Tibial nerve (tissue), 4 donors: Measurements from ENCODE around the gene MEA1. TPM values are rescaled to one million over a fixed set of nuclear protein-coding genes. Genes with fewer than 3 reads are reported as not detected.
"Not testable (repeated sequence)": the region's sequence is repeated elsewhere in the genome, so short reads cannot be mapped to it uniquely, and the experiment has no call there.

Experiments used
- DNase-seq, 2 donors: peaks; one replicate each; pipeline ENCODE4 v3.0.0-alpha.2; 2019; ENCODE audit warnings: low spot score in 2 of 2
- H3K27ac ChIP-seq, 4 donors: fragments of 200-600 bp; sonication (generic) in 3 of 4; one replicate each; pipeline ENCODE4 v1.5.1; 2017 to 2019; ENCODE audit warnings: mild to moderate bottlenecking in 1 of 4
- H3K27me3 ChIP-seq, 2 donors: fragments of 200-600 bp; sonication (generic) in 1 of 2; one replicate each; pipeline versions ENCODE4 v1.5.1 to v1.6.0; 2017 to 2019
- H3K36me3 ChIP-seq, 3 donors: fragments of 200-600 bp; sonication (generic); one replicate each; pipeline ENCODE4 v1.5.1; 2018 to 2019
- H3K4me1 ChIP-seq, 4 donors: fragments of 200-600 bp; sonication (generic) in 3 of 4; one replicate each; pipeline ENCODE4 v1.5.1; 2017 to 2019
- H3K4me3 ChIP-seq, 4 donors: fragments of 200-600 bp; sonication (generic) in 3 of 4; one replicate each; pipeline ENCODE4 v1.5.1; 2017 to 2019; ENCODE audit warnings: mild to moderate bottlenecking in 1 of 4, moderate library complexity in 1 of 4
- H3K9me3 ChIP-seq, 4 donors: fragments of 200-600 bp; sonication (generic) in 3 of 4; one replicate each; pipeline ENCODE4 v1.5.1; 2017 to 2019
- EP300 ChIP-seq, 2 donors: sonication (generic); formaldehyde crosslinking; IDR thresholded peaks; one replicate each; pipeline ENCODE4 v1.6.1; 2017; ENCODE audit warnings: antibody characterized with exemption in 2 of 2, mild to moderate bottlenecking in 1 of 2
- POLR2A ChIP-seq, 2 donors: fragments of 450-650 bp; IDR thresholded peaks; one replicate each; pipeline ENCODE4 v1.6.1; 2017; ENCODE audit warnings: antibody characterized with exemption in 2 of 2, mild to moderate bottlenecking in 2 of 2, moderate library complexity in 2 of 2
- WGBS, 2 donors: methylation state at CpG; one replicate each; pipeline ENCODE4 v1.1.5; 2018; 5-methylcytosine and 5-hydroxymethylcytosine counted together
- total RNA-seq, 4 donors: library from RNA; depleted of rRNA; stranded (reverse); fragments of >200 nt; gene quantifications; one replicate each; pipeline ENCODE4 v1.1.0, GENCODE V29; 2016
- TF ChIP-seq, protein P1 (sequence below), 5 experiments: fragments of 200-600 bp in 3 of 5; fragments of 450-650 bp in 2 of 5; sonication (generic) in 3 of 5; IDR thresholded peaks; one replicate each; pipeline ENCODE4 v1.5.1; 2016 to 2019; ENCODE audit warnings: antibody characterized with exemption in 5 of 5, mild to moderate bottlenecking in 3 of 5, moderate library complexity in 2 of 5

MEA1 gene
- total RNA-seq, 4 donors from 2014 or later, result 41.8 to 91.6 (median 67.4) TPM

DNA sequence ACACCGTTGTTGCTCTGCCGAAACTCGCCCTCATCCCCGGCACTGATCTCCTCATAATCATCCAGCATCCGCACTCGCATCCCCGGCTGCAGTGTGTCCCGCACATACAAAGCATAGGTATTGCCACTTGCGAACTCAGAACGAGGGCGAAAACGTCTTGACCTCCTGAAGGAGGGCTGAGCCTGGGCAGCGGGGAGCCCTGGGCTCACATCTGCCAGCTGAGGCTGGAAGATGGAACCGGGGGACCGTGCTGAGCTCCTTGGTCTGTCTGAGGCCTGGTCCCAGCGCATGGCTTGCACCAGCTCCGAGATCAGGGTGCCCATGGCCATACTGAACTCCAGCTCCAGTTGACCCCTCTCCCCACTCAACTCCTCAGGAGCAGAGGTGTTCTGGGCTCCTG, 37.2 kb upstream of the MEA1 start:
- no peaks in the 10 kb centered on the region for H3K27me3 ChIP-seq
- TF ChIP-seq POLR2A (IDR thresholded peaks at IDR 0.05), result no peak
- TF ChIP-seq EP300 (IDR thresholded peaks at IDR 0.05), result no peak
- TF ChIP-seq, protein P1, sequence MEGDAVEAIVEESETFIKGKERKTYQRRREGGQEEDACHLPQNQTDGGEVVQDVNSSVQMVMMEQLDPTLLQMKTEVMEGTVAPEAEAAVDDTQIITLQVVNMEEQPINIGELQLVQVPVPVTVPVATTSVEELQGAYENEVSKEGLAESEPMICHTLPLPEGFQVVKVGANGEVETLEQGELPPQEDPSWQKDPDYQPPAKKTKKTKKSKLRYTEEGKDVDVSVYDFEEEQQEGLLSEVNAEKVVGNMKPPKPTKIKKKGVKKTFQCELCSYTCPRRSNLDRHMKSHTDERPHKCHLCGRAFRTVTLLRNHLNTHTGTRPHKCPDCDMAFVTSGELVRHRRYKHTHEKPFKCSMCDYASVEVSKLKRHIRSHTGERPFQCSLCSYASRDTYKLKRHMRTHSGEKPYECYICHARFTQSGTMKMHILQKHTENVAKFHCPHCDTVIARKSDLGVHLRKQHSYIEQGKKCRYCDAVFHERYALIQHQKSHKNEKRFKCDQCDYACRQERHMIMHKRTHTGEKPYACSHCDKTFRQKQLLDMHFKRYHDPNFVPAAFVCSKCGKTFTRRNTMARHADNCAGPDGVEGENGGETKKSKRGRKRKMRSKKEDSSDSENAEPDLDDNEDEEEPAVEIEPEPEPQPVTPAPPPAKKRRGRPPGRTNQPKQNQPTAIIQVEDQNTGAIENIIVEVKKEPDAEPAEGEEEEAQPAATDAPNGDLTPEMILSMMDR (IDR thresholded peaks at IDR 0.05), result no peak
- peaks cover 0 to 66% (median 9%) of the 10 kb centered on the region in 3 donors for H3K36me3 ChIP-seq
- DNase-seq, result no peak
- peaks cover 0 to 37% (median 13%) of the 10 kb centered on the region in 4 donors for H3K4me1 ChIP-seq
- 90 to 98% methylated on average over 17 of the region's 17 CpGs for WGBS, 2 donors
- no peak overlapping the region for H3K4me3 ChIP-seq
- no peak overlapping the region for H3K27ac ChIP-seq
- H3K9me3 ChIP-seq, result no peaks in the 10 kb centered on the region

DNA sequence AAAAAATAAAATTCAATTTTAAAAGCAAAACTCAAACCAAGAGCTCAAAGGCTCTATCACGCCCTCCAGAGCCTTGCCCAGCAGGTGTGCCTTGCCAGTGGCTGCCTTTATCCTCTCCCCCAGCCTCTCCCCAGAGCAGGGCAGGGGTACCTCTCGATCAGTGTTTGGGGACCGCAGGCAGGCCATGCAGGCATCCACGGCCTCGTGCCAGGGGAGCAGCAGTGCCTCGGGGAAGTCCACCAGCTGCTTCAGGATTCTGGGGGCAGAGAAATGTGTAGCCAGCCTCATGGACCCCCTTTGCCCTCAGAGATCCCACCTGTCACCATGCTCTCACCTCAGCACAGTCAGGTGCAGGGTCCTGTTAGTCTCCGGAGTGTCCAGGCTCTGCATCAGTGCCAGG, 34.3 kb upstream of the MEA1 start:
- TF ChIP-seq POLR2A (IDR thresholded peaks at IDR 0.05) (no peak), EP300 (IDR thresholded peaks at IDR 0.05) (no peak)
- TF ChIP-seq, protein P1 (IDR thresholded peaks at IDR 0.05), result no peak
- Histone ChIP-seq H3K4me3 (no peak overlapping the region), H3K36me3 (peaks cover 0 to 85% (median 14%) of the 10 kb centered on the region in 3 donors), H3K27ac (no peak overlapping the region), H3K9me3 (no peaks in the 10 kb centered on the region), H3K4me1 (peaks cover 0 to 24% (median 4%) of the 10 kb centered on the region in 4 donors), H3K27me3 (no peaks in the 10 kb centered on the region)
- DNase-seq, result no peak
- WGBS, 2 donors, result 84 to 92% methylated on average over 6 to 7 of the region's 7 CpGs

DNA sequence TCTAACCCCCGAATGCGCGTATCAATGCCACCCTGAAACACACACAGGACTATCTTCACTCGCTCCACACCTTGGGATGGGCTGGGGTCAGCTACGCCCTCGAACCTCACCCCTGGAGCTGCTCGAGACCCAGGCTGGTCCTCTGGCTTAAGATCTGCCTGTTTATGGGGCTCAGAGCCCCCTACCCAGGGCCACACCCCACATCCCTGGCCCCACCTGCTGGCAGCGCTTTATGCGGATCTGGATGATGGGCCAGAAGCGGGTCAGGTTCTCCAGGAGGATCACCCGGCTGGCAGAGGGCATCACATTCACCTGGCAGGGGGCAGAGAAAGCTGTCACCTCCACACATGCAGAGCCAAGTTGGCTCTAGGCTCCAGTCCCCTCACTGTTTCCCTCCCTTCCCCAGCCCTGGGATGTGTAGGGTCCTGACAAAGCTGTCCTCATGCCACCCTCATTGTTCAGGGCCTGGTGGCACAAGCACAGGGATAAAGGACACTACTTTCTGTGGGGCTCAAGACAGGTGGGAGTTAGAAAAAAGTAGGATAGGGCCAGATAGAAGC, 31.7 kb upstream of the MEA1 start:
- H3K9me3 ChIP-seq, result no peaks in the 10 kb centered on the region

DNA sequence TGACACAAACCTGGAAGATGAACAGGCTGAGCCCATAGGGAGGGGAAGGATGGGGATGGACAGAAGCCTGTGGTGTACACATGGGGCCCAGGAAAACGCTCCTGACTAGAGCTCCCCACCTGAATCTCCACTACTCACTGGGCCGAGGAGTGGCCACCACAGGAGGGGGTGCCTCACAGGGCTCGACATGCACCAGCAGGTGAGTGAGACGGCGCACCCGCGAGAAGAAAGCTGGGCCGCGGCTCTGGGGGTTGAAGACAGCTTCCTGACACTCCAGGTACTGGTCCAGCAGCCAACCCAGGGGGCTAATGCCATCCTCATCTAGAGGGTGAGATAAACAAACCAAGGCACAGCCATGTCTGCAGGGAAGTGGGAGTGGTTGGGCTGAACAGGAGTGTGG, 29.6 kb upstream of the MEA1 start:
- no peak overlapping the region for H3K4me3 ChIP-seq
- no peak for DNase-seq
- no peaks in the 10 kb centered on the region for H3K9me3 ChIP-seq
- H3K27me3 ChIP-seq, result no peaks in the 10 kb centered on the region
- no peaks in the 10 kb centered on the region for H3K4me1 ChIP-seq
- peaks cover 0 to 99% (median 20%) of the 10 kb centered on the region in 3 donors for H3K36me3 ChIP-seq
- 88 to 94% methylated on average over 9 of the region's 9 CpGs for WGBS, 2 donors
- H3K27ac ChIP-seq, result no peak overlapping the region
- TF ChIP-seq POLR2A (IDR thresholded peaks at IDR 0.05), result no peak
- TF ChIP-seq, protein P1 (IDR thresholded peaks at IDR 0.05), result no peak

More for the DNA sequence above, 31.7 kb upstream of the MEA1 start:
- DNase-seq, result no peak
- H3K36me3 ChIP-seq, result peaks cover 0 to 99% (median 18%) of the 10 kb centered on the region in 3 donors
- no peak overlapping the region for H3K4me3 ChIP-seq
- no peak overlapping the region for H3K27ac ChIP-seq
- no peak for TF ChIP-seq EP300 (IDR thresholded peaks at IDR 0.05)
- TF ChIP-seq POLR2A (IDR thresholded peaks at IDR 0.05), result no peak
- TF ChIP-seq, protein P1 (IDR thresholded peaks at IDR 0.05), result no peak
- 95% methylated on average over 11 of the region's 11 CpGs for WGBS, 2 donors
- H3K27me3 ChIP-seq, result no peaks in the 10 kb centered on the region
- no peaks in the 10 kb centered on the region for H3K4me1 ChIP-seq

DNA sequence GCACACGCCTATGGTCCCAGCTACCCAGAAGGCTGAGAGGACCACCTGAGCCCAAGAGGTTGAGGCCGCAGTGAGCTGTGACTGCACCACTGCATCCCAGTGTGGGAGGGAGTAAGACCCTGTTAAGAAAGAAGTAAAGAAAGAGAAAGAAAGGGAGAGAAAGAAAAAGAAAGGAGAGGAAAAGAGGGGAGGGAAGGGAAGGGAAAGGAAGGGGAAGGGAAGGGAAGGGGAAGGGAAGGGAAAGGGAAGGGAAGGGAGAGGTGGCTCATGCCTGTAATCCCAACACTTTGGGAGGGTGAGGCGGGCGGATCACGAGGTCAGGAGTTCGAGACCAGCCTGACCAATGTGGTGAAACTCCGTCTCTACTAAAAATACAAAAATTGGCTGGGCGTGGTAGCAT, 27.7 kb upstream of the MEA1 start:
- H3K9me3 ChIP-seq, H3K4me1 ChIP-seq, H3K27ac ChIP-seq, H3K4me3 ChIP-seq, H3K27me3 ChIP-seq, DNase-seq: not testable (repeated sequence)
- H3K36me3 ChIP-seq, result peaks cover 0 to 99% (median 26%) of the 10 kb centered on the region in 3 donors
- 91 to 92% methylated on average over 8 of the region's 8 CpGs for WGBS, 2 donors
